PFSK-1 (cell line): Measurements from ENCODE around the gene CAPN1.

Experiments used
- POLR2AphosphoS5 ChIP-seq: IDR thresholded peaks from 2 replicates; pipeline ENCODE4 v1.6.1; 2012; ENCODE audit warnings: low read depth, mild to moderate bottlenecking, control low read depth, low read length, moderate library complexity
- SIN3A ChIP-seq: IDR thresholded peaks from 2 replicates; pipeline ENCODE4 v1.6.1; 2012; ENCODE audit warnings: mild to moderate bottlenecking, low read length, moderate library complexity, borderline replicate concordance; ENCODE audit not compliant: insufficient read depth

- TF ChIP-seq POLR2AphosphoS5 (no peak), SIN3A (no peak)
These were observed 31.8 kb downstream of the CAPN1 start for GRCh38 chr11:65213322-65214211.
